GM18868 (cell line): ENCODE data around the gene DACT2.
"Not testable (repeated sequence)": the region's sequence is repeated elsewhere in the genome, so short reads cannot be mapped to it uniquely, and the experiment has no call there.

Experiments used
- ATAC-seq: cut with Tn5 transposase; IDR thresholded peaks from one replicate; pipeline ENCODE4 v1.9.1; 2021; ENCODE audit warnings: mild to moderate bottlenecking, moderate library complexity; ENCODE audit not compliant: unreplicated experiment

DACT2 gene

GRCh38 chr6:168319279-168320111 is at the start of gene DACT2:
Gene DACT2, minus strand, starts transcription at chr6:168319777. Its CDS starts 144 bp downstream, at chr6:168319633.
- no peak for ATAC-seq

GRCh38 chr6:168368936-168369335 is 49.4 kb upstream of the DACT2 start:
- ATAC-seq = no peak

- no peak for ATAC-seq
Observed at GRCh38 chr6:168368066-168368820, 48.7 kb upstream of the DACT2 start.

- no peak for ATAC-seq
Observed at GRCh38 chr6:168367285-168367751, 47.7 kb upstream of the DACT2 start.

DNA sequence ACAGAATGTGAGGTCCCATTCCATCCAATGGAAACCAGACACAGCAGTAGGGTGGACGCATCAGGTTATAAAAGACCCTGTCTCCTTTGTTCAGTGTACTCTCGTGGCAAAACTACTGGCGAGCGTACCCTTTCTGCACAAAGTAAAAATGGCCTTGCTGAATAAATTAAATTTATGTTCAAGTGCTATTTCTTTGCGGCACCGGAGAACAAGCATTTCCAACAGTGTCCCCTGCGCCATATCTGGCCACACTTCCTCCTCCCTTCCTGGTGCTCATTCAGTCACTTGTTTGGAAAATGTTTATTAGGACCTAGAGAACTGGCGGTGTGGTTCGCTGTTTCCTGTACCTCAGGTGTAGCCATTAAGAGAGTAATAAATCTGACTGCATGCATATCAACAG is 46.9 kb upstream of the DACT2 start:
- ATAC-seq = no peak

DNA sequence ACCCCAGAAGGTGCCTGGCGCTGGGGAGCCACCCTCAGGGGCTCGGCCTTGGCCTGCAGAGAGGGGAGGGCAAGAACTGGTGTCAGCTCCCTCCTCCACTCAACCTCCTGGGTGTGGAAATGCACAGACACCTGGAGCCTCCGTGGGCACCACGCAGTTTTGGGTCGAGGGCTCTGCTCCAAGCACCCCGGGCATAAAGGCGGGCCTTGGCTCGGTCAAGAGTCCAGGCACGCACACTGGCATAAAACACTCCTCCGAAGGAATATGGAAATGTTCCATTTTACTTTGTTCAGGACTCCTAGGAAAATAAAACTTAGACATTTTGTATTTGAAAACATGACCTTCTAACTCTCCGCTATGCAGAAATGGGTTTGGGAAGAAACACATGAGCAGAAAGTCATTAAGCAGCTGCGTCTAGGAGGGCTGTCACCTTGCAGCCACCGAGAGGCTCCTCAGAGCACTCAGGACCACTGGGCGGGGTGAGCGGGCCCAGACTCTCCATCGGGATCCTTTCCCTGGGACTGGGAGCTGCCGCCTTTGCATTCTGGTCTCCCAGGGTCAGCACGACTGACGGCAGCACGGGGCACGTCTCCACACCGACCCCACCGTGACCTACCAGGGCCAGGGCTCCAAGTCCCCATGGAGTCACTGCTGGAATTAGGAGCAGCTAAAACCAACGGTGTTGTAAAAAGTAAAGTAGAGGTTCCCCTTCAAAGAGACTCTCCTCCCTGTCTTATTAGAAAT is 46.0 kb upstream of the DACT2 start:
- no peak for ATAC-seq

- no peak for ATAC-seq
Observed at GRCh38 chr6:168364793-168365421, 45.3 kb upstream of the DACT2 start.

DNA sequence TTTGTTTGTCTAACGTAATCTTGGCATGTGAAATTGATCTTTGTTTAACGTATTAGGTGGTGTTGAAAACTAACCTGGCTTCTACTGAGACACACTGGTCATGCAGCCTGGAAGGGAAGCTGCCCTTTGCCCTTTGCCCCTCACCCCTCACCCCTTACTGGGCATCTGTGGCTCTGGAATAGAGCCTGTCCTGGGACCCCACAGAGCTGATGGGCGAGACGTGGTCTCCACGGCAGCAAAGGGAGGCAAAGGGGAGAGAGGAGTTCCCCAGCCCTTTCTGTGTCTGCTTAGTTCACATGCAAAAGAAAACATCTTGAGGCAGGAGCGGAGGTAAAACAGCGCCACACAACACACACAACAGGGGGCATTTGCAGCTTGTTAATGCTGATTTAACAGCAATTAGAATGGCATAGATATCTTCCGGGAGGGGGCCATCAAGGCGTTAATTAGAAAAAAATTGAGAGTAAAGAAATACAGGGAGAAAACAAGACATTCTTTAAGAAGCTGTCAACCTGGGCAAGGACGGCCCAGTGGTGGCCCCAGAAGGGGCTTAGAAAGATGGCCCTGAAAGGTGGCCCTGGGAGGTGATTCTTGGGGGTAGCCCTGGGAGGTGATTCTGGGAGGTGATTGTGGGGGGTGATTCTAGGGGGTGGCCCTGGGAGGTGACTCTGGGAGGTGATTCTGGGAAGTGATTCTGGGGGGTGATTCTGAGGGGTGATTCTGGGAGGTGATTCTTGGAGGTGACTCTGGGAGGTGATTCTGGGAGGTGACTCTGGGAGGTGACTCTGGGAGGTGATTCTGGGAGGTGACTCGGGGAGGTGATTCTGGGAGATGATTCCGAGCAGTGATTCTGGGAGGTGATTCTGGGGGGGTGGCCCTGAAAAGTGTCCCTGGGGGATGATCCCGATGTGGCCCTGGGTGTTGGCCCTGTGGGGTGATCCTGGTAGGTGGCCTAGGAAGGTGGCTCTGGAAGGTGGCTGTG is 44.5 kb upstream of the DACT2 start:
- no peak for ATAC-seq

DNA sequence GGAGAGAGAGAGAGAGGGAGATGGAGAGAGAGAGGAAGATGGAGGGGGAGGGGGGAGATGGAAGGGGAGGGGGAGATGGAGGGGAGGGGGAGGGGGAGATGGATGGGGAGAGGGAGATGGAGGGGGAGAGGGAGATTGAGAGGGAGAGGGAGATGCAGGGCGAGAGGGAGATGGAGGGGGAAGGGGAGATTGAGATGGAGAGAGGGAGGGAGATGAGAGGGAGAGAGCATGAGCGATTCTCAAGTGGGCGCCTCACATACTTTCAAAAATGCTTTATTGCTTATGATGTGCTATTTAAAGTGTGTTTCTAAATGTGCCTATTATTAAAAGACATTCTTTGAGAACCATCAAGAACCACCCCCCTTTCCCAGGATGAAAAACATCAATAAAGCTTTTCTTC is 43.7 kb upstream of the DACT2 start:
- no peak for ATAC-seq

- no peak for ATAC-seq
Observed at GRCh38 chr6:168362276-168362990, 42.9 kb upstream of the DACT2 start.

GRCh38 chr6:168361766-168362165 is 42.2 kb upstream of the DACT2 start:
- ATAC-seq = no peak

DNA sequence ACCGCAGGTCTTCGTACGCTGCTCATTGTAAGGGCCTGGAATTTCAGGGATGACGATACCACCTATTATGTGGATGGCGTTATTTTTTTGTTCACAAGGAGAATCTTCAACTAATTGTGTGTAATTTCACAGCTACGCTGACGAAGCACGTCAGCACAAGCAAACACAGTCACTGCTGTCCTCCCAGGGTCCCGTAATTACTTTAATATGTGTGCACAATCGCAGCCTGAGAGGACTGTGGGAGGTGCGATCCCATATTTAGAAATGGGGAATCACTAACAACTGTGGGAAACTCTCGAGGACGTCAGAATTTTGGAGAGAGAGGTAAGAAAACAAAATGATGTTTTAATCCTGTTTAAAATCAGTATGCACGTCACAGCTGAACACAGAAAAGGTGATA is 40.2 kb upstream of the DACT2 start:
- ATAC-seq = no peak

DNA sequence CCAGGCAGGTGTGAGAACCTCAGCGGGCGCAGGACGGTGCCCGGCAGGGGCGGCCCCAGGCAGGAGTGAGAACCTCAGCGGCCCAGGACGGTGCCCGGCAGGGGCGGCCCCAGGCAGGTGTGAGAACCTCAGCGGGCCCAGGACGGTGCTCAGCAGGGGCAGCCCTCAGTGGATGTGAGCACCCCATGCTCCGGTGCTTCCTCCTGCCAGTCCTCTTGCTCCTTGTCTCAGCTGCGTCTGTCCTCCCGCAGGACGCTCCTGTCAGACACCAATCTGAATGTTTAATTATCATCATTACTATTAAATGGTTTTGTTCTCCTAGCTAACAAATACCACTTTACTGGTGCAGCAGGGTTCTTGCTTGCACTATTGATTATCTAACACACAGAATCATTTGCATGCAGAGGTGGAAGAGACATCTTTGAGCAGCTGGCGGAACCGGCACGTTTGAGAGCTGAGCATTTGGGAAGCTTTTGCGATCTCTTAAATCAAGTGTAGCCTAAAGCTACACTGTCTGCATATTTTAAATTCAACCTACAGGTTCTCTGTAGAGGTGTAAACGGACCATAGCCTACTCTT is 39.4 kb upstream of the DACT2 start:
- ATAC-seq = no peak

- not testable (repeated sequence) for ATAC-seq
Observed at GRCh38 chr6:168356872-168357271, 37.3 kb upstream of the DACT2 start.

DNA sequence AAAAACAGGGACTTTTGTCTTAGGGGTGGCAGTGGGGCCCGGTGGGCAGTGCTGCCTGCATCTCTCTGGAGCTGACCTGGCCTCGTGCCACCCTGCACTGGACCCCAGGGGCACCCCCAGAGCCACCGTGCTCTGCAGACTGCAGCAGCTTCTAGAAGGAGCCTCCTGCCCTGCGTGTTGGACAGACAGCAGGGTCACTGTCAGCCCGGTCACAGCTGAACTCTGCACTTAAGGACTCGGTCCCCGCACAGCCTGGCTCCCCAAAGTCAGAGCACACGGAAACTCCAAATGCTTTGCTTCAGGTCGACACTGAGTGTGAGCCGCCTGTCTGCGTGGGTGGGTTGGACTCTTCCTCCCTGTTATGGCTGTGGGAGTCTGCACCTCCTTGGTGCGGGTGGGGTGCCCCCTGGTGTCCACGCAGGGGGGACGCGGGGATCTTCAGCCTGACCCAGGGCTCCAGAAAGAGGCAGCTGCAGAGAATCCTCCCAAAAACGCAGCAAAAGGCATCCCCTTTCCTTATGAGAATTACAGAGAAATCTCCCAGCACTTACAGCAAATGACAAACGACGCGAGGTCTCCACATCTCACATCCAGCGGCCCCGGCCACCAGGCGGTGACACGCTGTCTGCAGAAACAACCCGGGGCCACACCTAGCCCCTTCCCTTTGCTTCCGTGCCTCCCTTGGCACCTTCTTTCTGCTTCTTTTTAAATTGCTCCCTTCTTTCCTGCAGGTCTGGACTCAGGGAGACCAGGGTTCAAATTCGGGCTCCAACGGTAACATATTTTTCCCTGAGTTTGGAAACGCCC is 36.3 kb upstream of the DACT2 start:
- ATAC-seq = no peak

- no peak for ATAC-seq
Observed at GRCh38 chr6:168354338-168354737, 34.8 kb upstream of the DACT2 start.

- ATAC-seq = no peak
Observed at GRCh38 chr6:168353041-168353440, 33.5 kb upstream of the DACT2 start.

GRCh38 chr6:168352096-168352495 is 32.5 kb upstream of the DACT2 start:
- ATAC-seq = no peak
